ENCODE data around the gene ARHGAP23.

DNA sequence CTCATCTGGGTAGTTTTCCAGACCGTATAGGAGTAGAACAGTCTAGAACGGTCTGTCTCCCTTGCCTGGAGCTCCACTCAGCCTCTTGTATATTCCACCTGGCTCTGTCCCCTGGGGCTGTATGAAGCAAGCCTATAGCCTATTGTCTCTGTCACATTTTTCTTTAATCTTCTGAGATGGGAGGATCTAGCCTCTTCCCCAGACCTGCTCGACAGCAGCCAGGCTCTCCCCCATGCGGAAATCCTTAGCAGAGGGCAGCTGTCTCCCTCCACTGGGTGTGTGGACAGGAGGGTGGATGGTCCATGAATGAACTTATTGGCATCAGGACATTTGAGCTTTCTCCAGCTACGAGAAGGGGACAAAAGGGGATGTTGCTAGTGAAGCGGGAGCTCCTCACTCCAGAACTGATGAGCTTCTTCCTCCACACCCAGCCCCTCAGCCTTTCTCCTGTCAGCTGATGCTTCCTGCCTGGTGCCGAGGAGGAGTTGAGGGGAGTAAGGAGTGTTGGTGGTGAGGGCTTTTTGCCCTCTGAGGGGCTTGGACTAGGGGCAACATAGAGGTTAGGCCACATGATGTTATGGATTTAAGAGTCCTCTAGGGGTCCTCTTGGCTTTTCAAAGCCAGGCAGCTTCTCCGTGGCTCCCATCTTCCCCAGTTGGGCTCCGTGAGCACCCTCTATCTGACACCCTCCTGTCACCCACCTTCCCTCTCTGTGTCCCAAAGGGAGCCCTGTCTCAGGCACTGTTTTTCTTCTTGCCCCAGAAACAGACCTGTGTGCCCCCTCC, 28.0 kb downstream of the ARHGAP23 start:
- TF ChIP-seq POLR2A (IDR thresholded peaks at IDR 0.05; ENCODE audit: low read length): no peak
- TF ChIP-seq GATA1 (IDR thresholded peaks at IDR 0.05; ENCODE audit: low read depth, low read length): no peak

All from erythroblast (primary cell).